NT2/D1 (cell line): ENCODE measurements around the gene SORCS1.

Source experiments
- DNase-seq: peaks from one replicate; pipeline ENCODE4 v3.0.0-alpha.2; 2011; ENCODE audit warnings: low read depth, low spot score
- H3K27me3 ChIP-seq: 2 replicates; pipeline ENCODE4 v1.6.0; 2011; ENCODE audit warnings: mild to moderate bottlenecking; ENCODE audit not compliant: insufficient read length, insufficient read depth
- H3K36me3 ChIP-seq: 2 replicates; pipeline ENCODE4 v1.6.1; 2011; ENCODE audit warnings: mild to moderate bottlenecking, low read length, mixed read lengths; ENCODE audit not compliant: insufficient read depth, insufficient read length
- H3K4me1 ChIP-seq: 2 replicates; pipeline ENCODE4 v1.5.1; 2011; ENCODE audit not compliant: insufficient read depth, insufficient read length
- H3K4me3 ChIP-seq: 2 replicates; pipeline ENCODE4 v1.5.1; 2011; ENCODE audit warnings: low read depth; ENCODE audit not compliant: insufficient read length
- H3K9ac ChIP-seq: 2 replicates; pipeline ENCODE4 v1.6.0; 2011; ENCODE audit warnings: low read depth; ENCODE audit not compliant: insufficient read length
- H3K9me3 ChIP-seq: 2 replicates; pipeline ENCODE4 v1.5.1; 2011; ENCODE audit warnings: mild to moderate bottlenecking, low read length; ENCODE audit not compliant: insufficient read depth
- SUZ12 ChIP-seq: IDR thresholded peaks from 2 replicates; pipeline ENCODE4 v1.6.1; 2011; ENCODE audit not compliant: insufficient read length, insufficient read depth; ENCODE audit errors: extremely low read depth
- YY1 ChIP-seq: IDR thresholded peaks from 2 replicates; pipeline ENCODE4 v1.6.1; 2011; ENCODE audit not compliant: insufficient read length, insufficient read depth
- ZNF274 ChIP-seq: IDR thresholded peaks from 2 replicates; pipeline ENCODE4 v1.6.1; 2011; ENCODE audit warnings: mild to moderate bottlenecking, low read depth, low read length

The SORCS1 gene

DNA sequence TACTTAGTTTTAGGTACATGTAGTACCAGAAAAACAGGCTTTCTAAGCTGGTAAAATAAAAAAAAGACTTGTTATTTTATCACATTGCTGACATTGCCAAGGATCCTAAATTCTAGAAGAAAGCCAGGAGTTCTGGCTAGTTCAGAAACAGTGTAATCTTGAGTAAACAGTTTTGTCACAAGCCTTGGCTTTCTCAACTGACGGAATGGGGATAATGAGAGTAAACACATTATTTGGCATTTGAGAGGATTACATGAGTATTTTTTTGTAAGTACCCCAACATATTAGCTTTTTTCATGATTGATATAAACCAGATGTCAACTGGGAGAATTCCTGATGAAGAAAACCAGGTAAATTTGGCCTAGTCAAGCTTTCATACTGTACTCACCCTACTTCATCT is 269.8 kb downstream of the SORCS1 start:
- TF ChIP-seq YY1 (no peak), ZNF274 (no peak), SUZ12 (no peak)
- Histone ChIP-seq H3K36me3 (no peaks in the 10 kb centered on the region), H3K27me3 (no peaks in the 10 kb centered on the region), H3K4me3 (no peak overlapping the region), H3K9ac (no peak overlapping the region), H3K9me3 (no peaks in the 10 kb centered on the region), H3K4me1 (no peaks in the 10 kb centered on the region)
- DNase-seq: no peak

GRCh38 chr10:106877574-106877973 is 286.9 kb downstream of the SORCS1 start:
- no peaks in the 10 kb centered on the region for H3K9me3 ChIP-seq
- no peak overlapping the region for H3K4me3 ChIP-seq
- TF ChIP-seq SUZ12: no peak
- no peak for TF ChIP-seq ZNF274
- TF ChIP-seq YY1: no peak
- H3K9ac ChIP-seq: no peak overlapping the region
- no peaks in the 10 kb centered on the region for H3K36me3 ChIP-seq
- DNase-seq: no peak
- H3K4me1 ChIP-seq: no peaks in the 10 kb centered on the region
- H3K27me3 ChIP-seq: no peaks in the 10 kb centered on the region

DNA sequence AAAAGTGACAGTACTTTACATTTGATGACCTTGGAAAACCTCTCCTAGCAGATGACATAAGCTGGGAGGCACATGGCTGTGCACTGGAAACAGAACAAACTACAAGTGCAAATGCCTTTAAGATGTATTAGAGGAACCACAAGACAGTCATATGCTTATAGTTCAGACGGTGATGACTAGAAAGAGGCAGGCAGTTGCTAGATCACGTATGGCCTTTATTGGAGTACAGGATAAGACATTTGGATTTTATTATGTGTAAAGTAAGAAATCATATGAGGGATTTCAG is 290.0 kb downstream of the SORCS1 start:
- H3K4me3 ChIP-seq: no peak overlapping the region
- TF ChIP-seq ZNF274: no peak
- no peak for TF ChIP-seq YY1
- TF ChIP-seq SUZ12: no peak
- H3K27me3 ChIP-seq: no peaks in the 10 kb centered on the region
- no peaks in the 10 kb centered on the region for H3K4me1 ChIP-seq
- no peaks in the 10 kb centered on the region for H3K9me3 ChIP-seq
- DNase-seq: no peak
- H3K9ac ChIP-seq: no peak overlapping the region
- H3K36me3 ChIP-seq: no peaks in the 10 kb centered on the region

DNA sequence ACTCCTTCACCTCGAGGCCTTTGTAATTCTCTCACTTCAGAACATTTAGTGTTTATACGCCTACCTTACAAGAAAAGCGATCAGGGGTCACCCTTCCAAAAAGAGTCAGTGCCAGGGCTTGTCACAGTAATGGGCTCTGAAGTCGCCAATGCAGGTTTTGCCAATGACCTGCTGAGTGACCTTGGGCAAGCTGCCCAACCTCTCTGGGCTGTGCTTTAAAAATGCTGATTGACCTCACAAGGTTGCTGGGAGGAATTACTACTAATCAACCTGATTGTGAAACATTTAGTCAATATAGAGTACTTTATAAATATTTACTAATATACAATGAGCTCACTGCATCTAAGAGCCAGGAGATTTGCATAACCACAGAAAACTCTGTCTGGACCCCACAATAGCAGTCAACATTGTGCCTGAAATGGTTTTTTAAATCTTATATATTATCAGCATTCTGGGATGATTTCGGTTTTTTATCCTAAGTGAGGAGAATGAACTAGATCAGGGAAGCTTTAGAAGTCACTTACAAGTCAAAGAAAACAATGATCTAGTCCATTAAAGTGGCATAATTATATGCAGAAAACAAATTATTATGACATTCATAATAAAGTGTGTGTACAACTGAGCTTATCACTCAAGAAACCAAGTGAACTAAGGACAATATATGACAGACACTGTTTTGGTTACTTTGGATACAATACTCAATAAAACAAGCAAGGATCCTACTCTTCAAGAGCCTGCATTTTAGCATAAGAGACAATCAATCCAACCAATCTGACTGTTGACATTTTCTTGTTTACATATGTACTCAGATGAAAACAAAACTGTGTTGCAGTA is 290.5 kb downstream of the SORCS1 start:
- H3K4me3 ChIP-seq: no peak overlapping the region
- DNase-seq: no peak
- no peaks in the 10 kb centered on the region for H3K36me3 ChIP-seq
- H3K9ac ChIP-seq: no peak overlapping the region
- no peaks in the 10 kb centered on the region for H3K27me3 ChIP-seq
- H3K4me1 ChIP-seq: no peaks in the 10 kb centered on the region
- no peak for TF ChIP-seq SUZ12
- TF ChIP-seq ZNF274: no peak
- no peak for TF ChIP-seq YY1
- no peaks in the 10 kb centered on the region for H3K9me3 ChIP-seq

GRCh38 chr10:106872176-106872575 is 292.3 kb downstream of the SORCS1 start:
- TF ChIP-seq ZNF274: no peak
- TF ChIP-seq SUZ12: no peak
- no peak for TF ChIP-seq YY1
- Histone ChIP-seq H3K9me3 (no peaks in the 10 kb centered on the region), H3K27me3 (no peaks in the 10 kb centered on the region), H3K4me1 (no peaks in the 10 kb centered on the region), H3K9ac (no peak overlapping the region), H3K36me3 (no peaks in the 10 kb centered on the region), H3K4me3 (no peak overlapping the region)
- no peak for DNase-seq

- DNase-seq: no peak
- TF ChIP-seq YY1: no peak
- TF ChIP-seq SUZ12: no peak
- no peak for TF ChIP-seq ZNF274
- Histone ChIP-seq H3K9ac (no peak overlapping the region), H3K4me1 (no peaks in the 10 kb centered on the region), H3K27me3 (no peaks in the 10 kb centered on the region), H3K36me3 (no peaks in the 10 kb centered on the region), H3K4me3 (no peak overlapping the region), H3K9me3 (no peaks in the 10 kb centered on the region)
These were observed 298.2 kb downstream of the SORCS1 start for GRCh38 chr10:106866244-106866845.

GRCh38 chr10:106864031-106864430 is 300.5 kb downstream of the SORCS1 start:
- H3K9me3 ChIP-seq: no peaks in the 10 kb centered on the region
- DNase-seq: no peak
- no peaks in the 10 kb centered on the region for H3K4me1 ChIP-seq
- no peak overlapping the region for H3K4me3 ChIP-seq
- TF ChIP-seq ZNF274: no peak
- no peak for TF ChIP-seq YY1
- TF ChIP-seq SUZ12: no peak
- H3K36me3 ChIP-seq: no peaks in the 10 kb centered on the region
- no peak overlapping the region for H3K9ac ChIP-seq
- no peaks in the 10 kb centered on the region for H3K27me3 ChIP-seq

- no peak overlapping the region for H3K9ac ChIP-seq
These were observed 301.0 kb downstream of the SORCS1 start for GRCh38 chr10:106863549-106863948.

More at GRCh38 chr10:106863549-106863948, 301.0 kb downstream of the SORCS1 start:
- Histone ChIP-seq H3K36me3 (no peaks in the 10 kb centered on the region), H3K4me1 (no peaks in the 10 kb centered on the region), H3K9me3 (no peaks in the 10 kb centered on the region), H3K4me3 (no peak overlapping the region), H3K27me3 (no peaks in the 10 kb centered on the region)
- DNase-seq: no peak
- TF ChIP-seq ZNF274 (no peak), YY1 (no peak), SUZ12 (no peak)
